Measurements from ENCODE around the gene PSG4.
"Not testable (repeated sequence)": the region's sequence is repeated elsewhere in the genome, so short reads cannot be mapped to it uniquely, and the experiment has no call there.

Gene PSG4

DNA sequence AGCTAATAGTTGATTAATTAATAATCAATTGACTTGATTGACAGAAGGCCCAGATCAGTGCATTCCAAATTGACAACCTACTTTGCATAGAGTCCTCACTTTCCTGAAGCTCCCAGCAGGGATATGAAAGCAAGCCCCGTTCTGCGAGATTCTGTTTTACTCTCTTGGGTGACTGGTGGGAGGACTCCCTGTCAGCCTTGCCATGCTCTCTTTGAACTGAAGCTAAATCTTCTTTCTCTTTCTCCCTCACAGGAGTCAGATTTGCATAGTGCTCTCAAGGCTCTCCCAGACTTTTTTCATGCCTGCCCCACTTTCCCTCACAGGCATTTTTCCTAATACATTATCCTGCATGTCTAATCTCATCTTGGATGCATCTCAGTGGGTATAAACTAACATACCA lies 10.4 kb upstream of the PSG4 start:
- H3K9me3 ChIP-seq (ENCODE audit: insufficient read depth, low read depth, low read length); H2BK5ac ChIP-seq (ENCODE audit: low read depth, low read length, poor library complexity); H2BK12ac ChIP-seq (ENCODE audit: low read length); H4K91ac ChIP-seq (ENCODE audit: low read depth, low read length); H3K4me1 ChIP-seq (ENCODE audit: control insufficient read depth in 1 of 2, insufficient read depth in 2 of 2, low read length in 2 of 2); H3K27me3 ChIP-seq (ENCODE audit: insufficient read depth, low read length); H3K18ac ChIP-seq (ENCODE audit: low read length); H3K4ac ChIP-seq (ENCODE audit: low read depth, low read length); DNase-seq; H3K9ac ChIP-seq (ENCODE audit: low read length); H3K23ac ChIP-seq (ENCODE audit: low read length); H2AK5ac ChIP-seq (ENCODE audit: low read length); H3K79me1 ChIP-seq (ENCODE audit: low read length); H3K4me3 ChIP-seq (ENCODE audit: low read depth, low read length); H3K79me2 ChIP-seq (ENCODE audit: control insufficient read depth, insufficient read depth, low read length, poor library complexity); H4K8ac ChIP-seq (ENCODE audit: low read depth, low read length); H4K12ac ChIP-seq (ENCODE audit: low read depth, low read length); H3K14ac ChIP-seq (ENCODE audit: low read length); H3K27ac ChIP-seq (ENCODE audit: low read depth, low read length); H3K36me3 ChIP-seq (ENCODE audit: control insufficient read depth in 1 of 2, insufficient read depth in 2 of 2, low read length in 2 of 2); H2BK120ac ChIP-seq (ENCODE audit: insufficient read depth, low read length, poor library complexity); H2AFZ ChIP-seq (ENCODE audit: insufficient read depth, low read length, poor library complexity); H3K4me2 ChIP-seq (ENCODE audit: low read length): not testable (repeated sequence)
- no CpG with 5 or more reads among the region's 2 CpGs for WGBS (ENCODE audit: extremely low coverage, insufficient coverage, insufficient read length)

DNA sequence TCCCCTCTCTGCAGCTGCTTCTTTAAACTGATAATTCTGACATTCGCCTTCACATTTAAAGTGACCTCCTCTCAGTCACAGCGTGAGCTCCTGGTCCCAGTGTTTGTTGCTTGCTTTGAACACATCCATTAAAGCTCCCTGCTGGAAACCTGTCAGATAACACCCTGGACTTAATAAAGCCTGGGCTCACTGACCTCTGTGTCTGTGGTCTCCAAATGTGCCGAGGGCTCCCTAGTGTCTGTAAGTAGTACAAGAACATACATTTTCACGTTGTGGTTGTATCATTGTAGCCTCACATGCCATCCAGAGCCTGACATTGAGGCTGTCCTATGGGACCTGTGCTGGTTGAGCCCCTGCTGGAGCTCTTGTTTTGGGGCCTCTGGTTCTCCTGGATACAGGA lies 2.6 kb upstream of the PSG4 start:
- H3K79me1 ChIP-seq (ENCODE audit: low read length): no peaks in the 10 kb centered on the region
- H4K8ac ChIP-seq (ENCODE audit: low read depth, low read length): no peak overlapping the region
- H3K23ac ChIP-seq (ENCODE audit: low read length): no peak overlapping the region
- H3K18ac ChIP-seq (ENCODE audit: low read length): no peak overlapping the region
- H3K9me3 ChIP-seq (ENCODE audit: insufficient read depth, low read depth, low read length): peaks cover 20% of the 10 kb centered on the region
- H3K27me3 ChIP-seq (ENCODE audit: insufficient read depth, low read length): no peaks in the 10 kb centered on the region
- H2AK5ac ChIP-seq (ENCODE audit: low read length): no peak overlapping the region
- no peak overlapping the region for H2BK5ac ChIP-seq (ENCODE audit: low read depth, low read length, poor library complexity)
- H3K9ac ChIP-seq (ENCODE audit: low read length): no peak overlapping the region
- H4K12ac ChIP-seq (ENCODE audit: low read depth, low read length): no peak overlapping the region
- H3K4me3 ChIP-seq (ENCODE audit: low read depth, low read length): no peak overlapping the region
- no peak overlapping the region for H2BK120ac ChIP-seq (ENCODE audit: insufficient read depth, low read length, poor library complexity)
- H2BK12ac ChIP-seq (ENCODE audit: low read length): no peak overlapping the region
- H4K91ac ChIP-seq (ENCODE audit: low read depth, low read length): no peak overlapping the region
- no peak overlapping the region for H3K4ac ChIP-seq (ENCODE audit: low read depth, low read length)
- H3K79me2 ChIP-seq (ENCODE audit: control insufficient read depth, insufficient read depth, low read length, poor library complexity): no peaks in the 10 kb centered on the region
- H2AFZ ChIP-seq (ENCODE audit: insufficient read depth, low read length, poor library complexity): no peak overlapping the region
- H3K27ac ChIP-seq (ENCODE audit: low read depth, low read length): no peak overlapping the region
- no peak overlapping the region for H3K14ac ChIP-seq (ENCODE audit: low read length)
- H3K4me2 ChIP-seq (ENCODE audit: low read length): no peak overlapping the region
- no peaks in the 10 kb centered on the region for H3K4me1 ChIP-seq (ENCODE audit: control insufficient read depth in 1 of 2, insufficient read depth in 2 of 2, low read length in 2 of 2)
- no CpG with 5 or more reads among the region's 4 CpGs for WGBS (ENCODE audit: extremely low coverage, insufficient coverage, insufficient read length)
- H3K36me3 ChIP-seq (ENCODE audit: control insufficient read depth in 1 of 2, insufficient read depth in 2 of 2, low read length in 2 of 2): no peaks in the 10 kb centered on the region
- DNase-seq: no peak

DNA sequence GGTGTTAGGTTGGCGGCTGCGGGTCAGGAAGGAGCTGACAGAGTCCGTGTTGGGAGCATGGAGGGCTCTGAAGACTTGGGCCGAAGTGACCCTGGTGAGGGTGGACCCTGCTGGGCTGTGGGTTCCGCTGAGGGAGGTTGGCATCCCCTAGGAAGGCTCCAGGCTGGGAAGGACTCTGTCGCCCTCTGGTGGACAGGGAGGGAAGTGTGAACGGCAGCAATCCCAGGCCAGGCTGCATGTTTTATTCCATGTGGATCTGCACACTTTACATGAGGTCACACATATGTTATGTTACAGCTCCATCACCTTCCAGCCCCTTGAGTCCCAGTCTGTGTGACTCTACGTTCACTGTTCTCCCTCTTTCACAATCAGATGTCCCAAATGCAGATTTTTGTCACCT lies 1.7 kb upstream of the PSG4 start:
- H2BK5ac ChIP-seq (ENCODE audit: low read depth, low read length, poor library complexity); H3K79me1 ChIP-seq (ENCODE audit: low read length); H3K4me1 ChIP-seq (ENCODE audit: control insufficient read depth in 1 of 2, insufficient read depth in 2 of 2, low read length in 2 of 2); H3K36me3 ChIP-seq (ENCODE audit: control insufficient read depth in 1 of 2, insufficient read depth in 2 of 2, low read length in 2 of 2); H2AK5ac ChIP-seq (ENCODE audit: low read length); H3K23ac ChIP-seq (ENCODE audit: low read length); H2AFZ ChIP-seq (ENCODE audit: insufficient read depth, low read length, poor library complexity); H3K4me3 ChIP-seq (ENCODE audit: low read depth, low read length); H3K27ac ChIP-seq (ENCODE audit: low read depth, low read length); H4K12ac ChIP-seq (ENCODE audit: low read depth, low read length); H3K18ac ChIP-seq (ENCODE audit: low read length); H3K14ac ChIP-seq (ENCODE audit: low read length); H3K9ac ChIP-seq (ENCODE audit: low read length); H2BK12ac ChIP-seq (ENCODE audit: low read length); DNase-seq; H4K91ac ChIP-seq (ENCODE audit: low read depth, low read length); H2BK120ac ChIP-seq (ENCODE audit: insufficient read depth, low read length, poor library complexity); H4K8ac ChIP-seq (ENCODE audit: low read depth, low read length); H3K27me3 ChIP-seq (ENCODE audit: insufficient read depth, low read length); H3K4ac ChIP-seq (ENCODE audit: low read depth, low read length); H3K79me2 ChIP-seq (ENCODE audit: control insufficient read depth, insufficient read depth, low read length, poor library complexity); H3K4me2 ChIP-seq (ENCODE audit: low read length): not testable (repeated sequence)
- no CpG with 5 or more reads among the region's 8 CpGs for WGBS (ENCODE audit: extremely low coverage, insufficient coverage, insufficient read length)
- H3K9me3 ChIP-seq (ENCODE audit: insufficient read depth, low read depth, low read length): peaks cover 20% of the 10 kb centered on the region

DNA sequence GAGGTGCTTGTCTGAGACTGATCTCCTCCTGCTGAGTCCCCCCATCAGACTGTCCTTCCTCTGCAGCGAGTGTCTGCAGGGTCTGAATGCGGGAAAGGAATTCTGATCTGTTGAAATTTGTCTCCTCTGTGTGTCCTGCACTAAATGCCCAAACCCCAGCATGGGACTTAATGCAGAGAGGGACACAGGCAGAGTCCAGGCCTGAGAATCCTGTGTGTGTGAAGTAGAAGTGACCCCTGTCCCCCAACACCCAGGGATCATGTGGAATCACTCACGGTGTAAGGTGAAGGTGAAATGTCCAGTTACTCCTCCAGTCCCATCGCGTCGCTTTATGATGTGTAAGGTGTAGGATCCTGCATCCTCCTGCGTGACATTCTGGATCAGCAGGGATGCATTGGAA lies 1.8 kb downstream of the PSG4 start:
- not testable (repeated sequence) for H4K12ac ChIP-seq (ENCODE audit: low read depth, low read length); H3K79me1 ChIP-seq (ENCODE audit: low read length)

More for the DNA sequence above, 1.8 kb downstream of the PSG4 start:
- H3K27ac ChIP-seq (ENCODE audit: low read depth, low read length); H2BK12ac ChIP-seq (ENCODE audit: low read length); H3K4ac ChIP-seq (ENCODE audit: low read depth, low read length); H3K9ac ChIP-seq (ENCODE audit: low read length); H2BK5ac ChIP-seq (ENCODE audit: low read depth, low read length, poor library complexity); DNase-seq; H3K4me3 ChIP-seq (ENCODE audit: low read depth, low read length); H4K91ac ChIP-seq (ENCODE audit: low read depth, low read length); H3K4me2 ChIP-seq (ENCODE audit: low read length); H3K23ac ChIP-seq (ENCODE audit: low read length); H4K8ac ChIP-seq (ENCODE audit: low read depth, low read length); H2BK120ac ChIP-seq (ENCODE audit: insufficient read depth, low read length, poor library complexity); H3K4me1 ChIP-seq (ENCODE audit: control insufficient read depth in 1 of 2, insufficient read depth in 2 of 2, low read length in 2 of 2); H2AK5ac ChIP-seq (ENCODE audit: low read length); H3K27me3 ChIP-seq (ENCODE audit: insufficient read depth, low read length); H3K18ac ChIP-seq (ENCODE audit: low read length); H3K36me3 ChIP-seq (ENCODE audit: control insufficient read depth in 1 of 2, insufficient read depth in 2 of 2, low read length in 2 of 2); H3K14ac ChIP-seq (ENCODE audit: low read length); H3K79me2 ChIP-seq (ENCODE audit: control insufficient read depth, insufficient read depth, low read length, poor library complexity); H2AFZ ChIP-seq (ENCODE audit: insufficient read depth, low read length, poor library complexity): not testable (repeated sequence)
- no CpG with 5 or more reads among the region's 7 CpGs for WGBS (ENCODE audit: extremely low coverage, insufficient coverage, insufficient read length)
- peaks cover 23% of the 10 kb centered on the region for H3K9me3 ChIP-seq (ENCODE audit: insufficient read depth, low read depth, low read length)

Data from trophoblast cell (in vitro differentiated cells and primary cell).